Hepatic stellate cell (primary cell): ENCODE results near the gene ISYNA1.
A peak's percentile ranks its signal among the peaks of the same experiment; 100 is the strongest.

Experiments
- DNase-seq: peaks from one replicate; pipeline ENCODE4 v3.0.0; 2011; ENCODE audit warnings: low spot score

Gene ISYNA1

GRCh38 chr19:18443831-18444230 is 5.9 kb upstream of the ISYNA1 start:
- DNase-seq = no peak

GRCh38 chr19:18443406-18443805 is 5.5 kb upstream of the ISYNA1 start:
- DNase-seq = peak; percentile 51

- no peak for DNase-seq
Measured at GRCh38 chr19:18442941-18443340, 5.0 kb upstream of the ISYNA1 start.

GRCh38 chr19:18441804-18442788 is 4.2 kb upstream of the ISYNA1 start:
- no peak for DNase-seq

GRCh38 chr19:18440936-18441803 is 3.2 kb upstream of the ISYNA1 start:
- no peak for DNase-seq

- peak; percentile 40 for DNase-seq
Measured at GRCh38 chr19:18440415-18440877, 2.5 kb upstream of the ISYNA1 start.

GRCh38 chr19:18439910-18440237 is 1.9 kb upstream of the ISYNA1 start:
- no peak for DNase-seq

GRCh38 chr19:18439025-18439909 is 1.3 kb upstream of the ISYNA1 start:
- DNase-seq = peak; percentile 61

- DNase-seq = peak; percentile 46
Measured at GRCh38 chr19:18438331-18439024, 545 bp upstream of the ISYNA1 start.

GRCh38 chr19:18436671-18437490 is 1.1 kb downstream of the ISYNA1 start:
- peak; percentile 92 for DNase-seq

- DNase-seq = no peak
Measured at GRCh38 chr19:18435842-18436670, 1.9 kb downstream of the ISYNA1 start.

- no peak for DNase-seq
Measured at GRCh38 chr19:18435178-18435841, 2.6 kb downstream of the ISYNA1 start.

GRCh38 chr19:18434411-18435175 is 3.3 kb downstream of the ISYNA1 start:
- no peak for DNase-seq

GRCh38 chr19:18433735-18434398 is 4.1 kb downstream of the ISYNA1 start:
- no peak for DNase-seq

GRCh38 chr19:18433015-18433691 is 4.8 kb downstream of the ISYNA1 start:
- DNase-seq = no peak

- no peak for DNase-seq
Measured at GRCh38 chr19:18432275-18433014, 5.5 kb downstream of the ISYNA1 start.
